ENCODE measurements around the gene NANOG. TPM values are rescaled to one million over a fixed set of nuclear protein-coding genes. Genes with fewer than 3 reads are reported as not detected.
"Not testable (repeated sequence)": the region's sequence is repeated elsewhere in the genome, so short reads cannot be mapped to it uniquely, and the experiment has no call there.

The NANOG gene
- total RNA-seq, 1 experiment from 2014 or later = not detected

DNA sequence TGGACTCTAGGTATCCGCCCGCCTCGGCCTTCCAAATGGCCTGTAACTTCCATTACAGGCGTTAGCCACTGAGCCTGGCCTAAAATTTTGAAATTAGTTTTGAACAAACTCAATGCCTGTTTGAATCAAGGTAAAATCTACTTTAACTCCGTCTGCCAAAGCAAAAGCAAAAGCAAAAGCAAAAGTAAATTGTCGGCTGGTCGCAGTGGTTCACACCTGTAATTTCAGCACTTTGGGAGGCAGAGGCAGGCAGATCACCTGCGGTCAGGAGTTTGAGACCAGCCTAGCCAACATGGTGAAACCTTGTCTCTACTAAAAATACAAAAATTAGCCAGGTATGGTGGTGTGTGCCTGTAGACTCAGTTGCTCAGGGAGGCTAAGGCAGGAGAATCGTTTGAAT, 33.5 kb upstream of the NANOG start:
- CTCF ChIA-PET; BruUV-seq (replicated peaks); H3K4me2 ChIP-seq (ENCODE audit: low read length); H3F3A ChIP-seq (ENCODE audit: low read length, unreplicated experiment); DNase-seq; H2AFZ ChIP-seq (ENCODE audit: low read length); H3K9ac ChIP-seq (ENCODE audit: low read length); H3K4me1 ChIP-seq (ENCODE audit: insufficient read depth, low read length); H3K36me3 ChIP-seq (ENCODE audit: low read depth, low read length); H4K20me1 ChIP-seq (ENCODE audit: low read length); H3K27me3 ChIP-seq (ENCODE audit: low read length); H3K9me3 ChIP-seq (ENCODE audit: low read length); H3K4me3 ChIP-seq (ENCODE audit: low read length); ATAC-seq; intact Hi-C loops (cut with micrococcal nuclease); H3K27ac ChIP-seq (ENCODE audit: low read length); POLR2A ChIA-PET (ENCODE audit: unreplicated experiment); H3K79me2 ChIP-seq (ENCODE audit: low read length); H3K9me2 ChIP-seq (replicated peaks; ENCODE audit: low read length): not testable (repeated sequence)

DNA sequence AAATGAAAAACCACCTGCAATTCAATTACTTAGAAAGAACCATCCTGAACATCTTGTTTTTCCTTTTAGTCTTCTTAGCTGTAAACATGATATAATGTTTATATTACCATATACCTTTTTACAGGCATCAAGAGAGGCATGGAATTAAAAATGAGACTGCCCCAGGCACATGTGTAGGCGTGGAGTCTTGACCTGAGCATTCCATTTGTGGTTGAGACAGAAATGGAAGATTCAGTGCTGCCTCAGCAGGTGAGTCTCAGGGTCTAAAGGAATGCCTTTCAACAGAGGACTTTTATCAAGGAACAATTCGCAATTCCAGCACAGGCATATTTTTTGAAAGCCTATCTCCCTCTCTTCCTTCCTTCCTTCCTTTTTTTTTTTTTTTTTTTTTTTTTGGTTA, 32.2 kb upstream of the NANOG start:
- no peak for DNase-seq
- no peak overlapping the region for H3K27ac ChIP-seq (ENCODE audit: low read length)
- BruUV-seq (replicated peaks) = no TSS peak
- H4K20me1 ChIP-seq (ENCODE audit: low read length) = no peaks in the 10 kb centered on the region
- H3K9me2 ChIP-seq (replicated peaks; ENCODE audit: low read length) = no peaks in the 10 kb centered on the region
- H3K4me3 ChIP-seq (ENCODE audit: low read length) = no peak overlapping the region
- H3K9me3 ChIP-seq (ENCODE audit: low read length) = no peaks in the 10 kb centered on the region
- H3K27me3 ChIP-seq (ENCODE audit: low read length) = peaks cover 4% of the 10 kb centered on the region; the same call in 1 of the 2 replicates
- intact Hi-C loops (cut with micrococcal nuclease) = no loop called here
- no peaks in the 10 kb centered on the region for H3K4me1 ChIP-seq (ENCODE audit: insufficient read depth, low read length)
- H3K9ac ChIP-seq (ENCODE audit: low read length) = no peak overlapping the region
- H2AFZ ChIP-seq (ENCODE audit: low read length) = no peak overlapping the region
- H3F3A ChIP-seq (ENCODE audit: low read length, unreplicated experiment) = no peaks in the 10 kb centered on the region
- no peak for ATAC-seq
- no peaks in the 10 kb centered on the region for H3K79me2 ChIP-seq (ENCODE audit: low read length)
- H3K4me2 ChIP-seq (ENCODE audit: low read length) = no peak overlapping the region
- TF ChIP-seq EZH2 (IDR thresholded peaks at IDR 0.05; ENCODE audit: low read length, unreplicated experiment) (no peak), EZH2phosphoT487 (IDR thresholded peaks at IDR 0.05; ENCODE audit: borderline replicate concordance, low read length) (no peak)
- TF ChIP-seq, protein P1, sequence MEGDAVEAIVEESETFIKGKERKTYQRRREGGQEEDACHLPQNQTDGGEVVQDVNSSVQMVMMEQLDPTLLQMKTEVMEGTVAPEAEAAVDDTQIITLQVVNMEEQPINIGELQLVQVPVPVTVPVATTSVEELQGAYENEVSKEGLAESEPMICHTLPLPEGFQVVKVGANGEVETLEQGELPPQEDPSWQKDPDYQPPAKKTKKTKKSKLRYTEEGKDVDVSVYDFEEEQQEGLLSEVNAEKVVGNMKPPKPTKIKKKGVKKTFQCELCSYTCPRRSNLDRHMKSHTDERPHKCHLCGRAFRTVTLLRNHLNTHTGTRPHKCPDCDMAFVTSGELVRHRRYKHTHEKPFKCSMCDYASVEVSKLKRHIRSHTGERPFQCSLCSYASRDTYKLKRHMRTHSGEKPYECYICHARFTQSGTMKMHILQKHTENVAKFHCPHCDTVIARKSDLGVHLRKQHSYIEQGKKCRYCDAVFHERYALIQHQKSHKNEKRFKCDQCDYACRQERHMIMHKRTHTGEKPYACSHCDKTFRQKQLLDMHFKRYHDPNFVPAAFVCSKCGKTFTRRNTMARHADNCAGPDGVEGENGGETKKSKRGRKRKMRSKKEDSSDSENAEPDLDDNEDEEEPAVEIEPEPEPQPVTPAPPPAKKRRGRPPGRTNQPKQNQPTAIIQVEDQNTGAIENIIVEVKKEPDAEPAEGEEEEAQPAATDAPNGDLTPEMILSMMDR (conservative IDR thresholded peaks at IDR 0.05; ENCODE audit: low read depth, low read length) = no peak
- ChIA-PET POLR2A (ENCODE audit: unreplicated experiment) (no interaction called here), CTCF (no interaction called here)
- H3K36me3 ChIP-seq (ENCODE audit: low read depth, low read length) = no peaks in the 10 kb centered on the region

DNA sequence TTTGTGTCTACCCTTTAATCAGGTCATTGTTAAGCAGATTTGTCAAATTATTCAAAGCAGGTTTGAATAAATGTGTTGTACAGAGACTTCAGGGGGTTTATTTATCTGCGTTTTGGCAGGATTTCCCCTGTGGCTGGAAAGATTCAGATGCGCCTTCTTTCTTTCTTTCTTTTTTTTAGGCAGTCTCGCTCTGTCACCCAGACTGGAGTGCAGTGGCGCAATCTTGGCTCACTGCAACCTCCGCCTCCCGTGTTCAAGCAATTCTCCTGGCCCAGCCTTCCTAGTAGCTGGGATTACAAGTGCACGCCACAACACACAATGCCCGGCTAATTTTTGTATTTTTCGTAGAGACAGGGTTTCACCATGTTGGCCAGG, 30.4 kb upstream of the NANOG start:
- H2AFZ ChIP-seq (ENCODE audit: low read length) = no peak overlapping the region
- H3K36me3 ChIP-seq (ENCODE audit: low read depth, low read length) = no peaks in the 10 kb centered on the region
- DNase-seq = no peak
- H3K9ac ChIP-seq (ENCODE audit: low read length) = no peak overlapping the region
- no peaks in the 10 kb centered on the region for H3K9me3 ChIP-seq (ENCODE audit: low read length)
- ChIA-PET CTCF (no interaction called here), POLR2A (ENCODE audit: unreplicated experiment) (no interaction called here)
- no peak overlapping the region for H3K4me3 ChIP-seq (ENCODE audit: low read length)
- H3K27me3 ChIP-seq (ENCODE audit: low read length) = peaks cover 4% of the 10 kb centered on the region; the same call in 1 of the 2 replicates
- H3K79me2 ChIP-seq (ENCODE audit: low read length) = no peaks in the 10 kb centered on the region
- no peak for ATAC-seq
- intact Hi-C loops (cut with micrococcal nuclease) = no loop called here
- H3K9me2 ChIP-seq (replicated peaks; ENCODE audit: low read length) = no peaks in the 10 kb centered on the region
- no peaks in the 10 kb centered on the region for H3F3A ChIP-seq (ENCODE audit: low read length, unreplicated experiment)
- no peaks in the 10 kb centered on the region for H4K20me1 ChIP-seq (ENCODE audit: low read length)
- no peak overlapping the region for H3K27ac ChIP-seq (ENCODE audit: low read length)
- no TSS peak for BruUV-seq (replicated peaks)
- no peaks in the 10 kb centered on the region for H3K4me1 ChIP-seq (ENCODE audit: insufficient read depth, low read length)
- TF ChIP-seq EZH2 (IDR thresholded peaks at IDR 0.05; ENCODE audit: low read length, unreplicated experiment) (no peak), EZH2phosphoT487 (IDR thresholded peaks at IDR 0.05; ENCODE audit: borderline replicate concordance, low read length) (no peak)
- TF ChIP-seq, protein P1 (conservative IDR thresholded peaks at IDR 0.05; ENCODE audit: low read depth, low read length) = no peak
- no peak overlapping the region for H3K4me2 ChIP-seq (ENCODE audit: low read length)
